HG02678 (cell line): ENCODE measurements around the gene PPFIBP2.

Experiments
- ATAC-seq: cut with Tn5 transposase; IDR thresholded peaks from one replicate; pipeline ENCODE4 v1.9.1; 2021; ENCODE audit warnings: mild to moderate bottlenecking, moderate library complexity; ENCODE audit not compliant: unreplicated experiment

PPFIBP2 gene

DNA sequence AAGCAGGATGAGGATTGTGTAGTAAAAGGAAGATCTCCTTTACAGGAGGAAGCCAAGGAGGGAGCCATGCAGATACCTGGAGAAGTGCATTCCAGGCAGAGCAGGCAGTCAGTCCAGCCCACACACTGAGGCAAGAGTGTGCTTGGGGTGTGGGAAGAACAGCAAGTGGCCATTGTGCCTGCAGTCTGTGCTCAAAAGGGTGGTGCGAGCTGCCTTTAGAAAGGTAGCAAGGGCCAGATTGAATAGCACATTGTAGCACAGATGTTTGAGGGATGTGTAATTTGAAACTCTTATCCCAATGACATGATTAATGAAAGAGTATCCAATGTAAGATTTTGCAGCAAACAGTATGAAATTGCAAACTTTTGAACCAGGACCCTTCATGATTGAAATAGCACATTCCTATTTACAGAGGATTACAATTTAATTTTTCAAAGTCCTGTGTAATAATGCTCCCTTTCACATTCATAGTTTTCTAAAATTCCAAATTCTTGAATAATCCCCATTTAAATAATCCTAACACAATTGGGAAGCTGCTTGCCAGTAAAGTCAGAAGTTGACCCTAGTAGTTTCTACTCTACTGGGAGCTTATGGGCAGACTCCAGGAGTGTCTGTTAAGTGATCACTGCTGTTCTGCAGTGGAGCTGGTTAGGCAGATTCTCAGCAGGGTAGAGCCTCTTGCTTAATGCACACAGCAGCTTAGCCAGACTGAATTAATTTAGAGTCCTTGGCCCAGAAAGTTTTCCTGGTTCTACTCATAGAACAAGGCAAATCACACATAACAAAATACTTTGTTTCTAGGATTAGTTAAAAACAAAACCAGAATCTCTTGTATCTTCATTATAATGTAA is 81.4 kb downstream of the PPFIBP2 start:
- no peak for ATAC-seq

DNA sequence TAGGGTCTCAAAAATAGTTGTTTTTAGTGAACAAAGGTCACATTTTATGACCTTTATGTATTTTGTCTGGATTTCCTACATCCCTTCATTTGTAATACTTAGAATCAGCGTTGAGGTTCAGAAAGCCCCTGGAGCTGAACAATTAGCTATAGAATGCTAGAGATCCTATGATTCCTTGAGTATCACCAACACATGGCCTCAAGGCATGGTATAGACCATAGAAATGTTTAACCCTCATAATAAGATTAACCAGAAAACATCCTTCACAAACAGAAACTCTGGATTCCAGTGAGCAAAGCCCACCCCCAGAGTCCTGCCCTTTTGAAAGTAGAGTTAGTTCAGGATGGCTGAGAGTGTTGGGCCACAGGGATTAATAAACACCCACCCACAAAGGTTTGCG is 82.2 kb downstream of the PPFIBP2 start:
- no peak for ATAC-seq

DNA sequence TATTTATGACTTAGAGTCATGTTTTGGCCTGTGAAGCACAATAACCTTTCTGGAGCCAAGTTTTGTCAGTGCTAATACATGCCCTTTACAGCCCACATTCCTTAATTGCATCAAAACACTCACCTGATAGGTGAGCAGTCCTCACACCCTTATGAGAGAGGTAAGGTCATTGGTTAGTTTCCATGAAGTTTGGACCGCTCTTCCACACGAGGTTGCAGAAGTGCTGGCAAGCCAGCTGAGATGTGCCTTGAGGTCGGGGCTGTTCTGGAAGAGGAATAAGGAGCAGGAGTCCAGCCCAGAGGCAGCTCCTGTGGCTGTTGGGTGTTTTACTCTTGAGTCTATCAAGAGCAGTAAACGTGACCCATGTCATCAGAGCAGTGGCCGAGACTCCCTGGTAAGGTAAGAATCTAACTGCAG is 83.2 kb downstream of the PPFIBP2 start:
- ATAC-seq: no peak

DNA sequence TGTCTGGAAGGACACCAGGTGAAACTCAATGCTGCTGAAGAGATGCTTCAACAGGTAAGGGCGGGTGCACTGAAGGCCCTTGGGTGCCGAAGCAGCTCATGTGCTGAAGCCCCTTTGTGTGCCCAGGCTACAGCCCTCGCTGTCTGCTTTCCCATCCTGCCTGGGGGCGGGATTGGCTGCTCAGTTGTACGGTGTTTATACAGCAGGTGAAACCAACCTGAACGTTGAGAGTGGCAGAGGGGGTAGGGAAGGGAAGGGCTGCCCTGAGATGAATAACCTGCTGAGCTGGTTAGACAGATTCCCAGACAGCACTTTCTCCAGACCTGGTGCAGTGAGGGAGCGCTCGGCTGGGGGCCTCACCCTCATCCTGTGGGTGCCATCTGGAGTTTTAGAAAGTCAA is 83.8 kb downstream of the PPFIBP2 start:
- ATAC-seq: no peak

DNA sequence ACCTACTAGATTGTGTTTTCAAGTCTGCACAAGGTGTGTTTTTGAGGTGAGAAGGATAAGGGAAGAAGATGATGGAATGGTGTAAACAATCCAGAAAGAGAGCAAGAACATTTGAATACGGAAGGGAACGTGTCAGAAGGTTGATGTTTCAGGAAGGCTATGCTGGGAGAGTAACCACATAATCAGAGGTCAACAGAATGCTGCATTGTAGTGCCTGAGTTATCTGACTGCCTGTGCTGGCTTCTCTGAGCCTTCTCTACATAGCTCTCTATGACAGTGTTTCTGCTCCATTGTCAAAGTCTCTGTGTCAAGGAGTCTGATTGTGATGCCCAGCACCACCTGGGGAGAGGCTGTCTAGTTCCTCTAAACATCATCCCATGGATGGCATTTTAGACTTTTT is 85.4 kb downstream of the PPFIBP2 start:
- no peak for ATAC-seq

DNA sequence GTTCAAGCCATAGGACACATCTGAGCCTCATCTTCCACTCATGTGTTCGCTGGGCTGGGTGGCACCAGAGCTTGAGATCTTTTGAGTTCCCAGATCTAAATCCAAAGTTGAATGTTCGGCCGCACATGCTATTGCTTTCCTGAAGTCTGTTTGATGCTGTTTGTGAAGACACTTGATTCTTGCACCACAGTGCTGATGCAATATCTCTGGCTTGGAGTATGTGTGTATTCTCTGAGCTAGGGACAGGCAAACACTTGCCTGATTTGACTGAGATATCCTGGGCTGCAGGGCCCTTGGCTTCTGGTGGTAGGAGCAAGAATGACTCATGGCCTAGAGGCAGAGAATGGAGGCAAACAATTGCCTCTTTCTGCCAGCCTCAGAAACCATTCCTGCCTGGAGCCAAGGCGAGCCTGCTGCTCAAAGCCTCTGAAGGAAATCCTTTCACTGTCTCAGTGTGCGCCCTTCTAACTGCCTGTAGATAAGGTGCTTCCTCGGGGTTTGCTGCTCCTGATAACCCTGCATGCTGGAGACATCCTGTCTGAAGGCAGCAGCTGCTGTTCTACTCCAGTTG is 86.5 kb downstream of the PPFIBP2 start:
- ATAC-seq: no peak

DNA sequence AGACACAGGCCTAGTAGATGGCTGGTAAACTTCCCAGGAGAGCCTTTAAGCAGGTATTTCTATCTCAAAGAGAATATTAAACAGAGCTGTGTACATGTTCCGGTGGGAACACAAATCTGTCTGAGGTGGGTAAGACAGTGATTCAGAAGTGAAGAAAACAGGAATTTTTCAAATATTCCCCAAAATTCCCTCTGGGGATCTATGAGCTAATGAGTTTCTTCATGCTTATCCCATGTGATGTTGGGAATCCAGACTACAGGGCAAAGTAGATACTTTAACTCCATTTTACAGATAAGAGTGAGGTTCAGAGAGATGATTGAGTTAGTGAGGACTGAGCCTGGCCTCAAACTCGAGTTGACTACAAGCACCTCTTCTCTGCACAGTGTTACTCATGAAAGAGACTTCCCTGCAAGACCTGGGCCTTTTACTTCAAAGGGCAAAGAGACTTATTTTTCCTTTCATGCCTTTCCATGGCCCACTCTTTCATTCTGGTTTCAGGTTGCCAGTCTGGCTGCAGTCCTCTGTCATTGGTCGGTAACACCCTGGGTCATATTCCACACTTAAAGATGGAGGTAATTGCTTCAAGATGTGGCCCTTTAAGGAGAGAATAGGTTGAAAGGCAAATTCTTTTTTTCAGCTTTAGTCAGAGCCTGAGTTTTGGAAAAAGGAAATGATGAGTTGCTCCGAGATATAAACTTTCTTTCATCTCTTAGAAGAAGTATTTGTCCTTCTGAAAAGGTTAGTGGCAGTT is 89.4 kb downstream of the PPFIBP2 start:
- ATAC-seq: no peak

DNA sequence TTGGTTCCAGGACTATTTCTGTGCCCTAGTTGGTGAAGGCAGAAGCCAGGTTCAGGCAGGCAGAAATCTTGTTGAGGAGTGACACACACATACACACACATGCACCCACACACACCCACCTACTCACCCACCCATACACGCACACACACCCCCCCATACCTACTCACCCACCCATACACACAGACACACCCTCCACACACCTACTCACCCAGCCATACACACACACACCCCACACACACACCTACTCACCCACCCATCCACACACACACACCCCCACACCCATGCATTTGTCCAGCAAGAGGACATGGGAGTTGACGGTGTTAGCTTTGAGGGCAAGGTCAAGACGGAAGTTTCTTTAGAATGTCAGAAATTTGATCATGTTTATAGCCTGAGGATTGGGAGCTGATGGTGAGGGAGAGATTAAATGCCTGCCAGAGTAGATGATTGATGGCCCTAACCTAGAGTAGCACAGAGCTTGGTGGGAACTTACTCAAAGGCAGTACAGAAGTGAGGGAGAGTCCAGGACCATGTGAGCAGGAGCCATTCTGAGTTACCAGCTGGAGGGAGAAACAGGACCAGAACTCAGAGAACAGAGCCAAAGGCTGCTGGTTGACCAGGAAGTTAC is 90.6 kb downstream of the PPFIBP2 start:
- ATAC-seq: no peak

DNA sequence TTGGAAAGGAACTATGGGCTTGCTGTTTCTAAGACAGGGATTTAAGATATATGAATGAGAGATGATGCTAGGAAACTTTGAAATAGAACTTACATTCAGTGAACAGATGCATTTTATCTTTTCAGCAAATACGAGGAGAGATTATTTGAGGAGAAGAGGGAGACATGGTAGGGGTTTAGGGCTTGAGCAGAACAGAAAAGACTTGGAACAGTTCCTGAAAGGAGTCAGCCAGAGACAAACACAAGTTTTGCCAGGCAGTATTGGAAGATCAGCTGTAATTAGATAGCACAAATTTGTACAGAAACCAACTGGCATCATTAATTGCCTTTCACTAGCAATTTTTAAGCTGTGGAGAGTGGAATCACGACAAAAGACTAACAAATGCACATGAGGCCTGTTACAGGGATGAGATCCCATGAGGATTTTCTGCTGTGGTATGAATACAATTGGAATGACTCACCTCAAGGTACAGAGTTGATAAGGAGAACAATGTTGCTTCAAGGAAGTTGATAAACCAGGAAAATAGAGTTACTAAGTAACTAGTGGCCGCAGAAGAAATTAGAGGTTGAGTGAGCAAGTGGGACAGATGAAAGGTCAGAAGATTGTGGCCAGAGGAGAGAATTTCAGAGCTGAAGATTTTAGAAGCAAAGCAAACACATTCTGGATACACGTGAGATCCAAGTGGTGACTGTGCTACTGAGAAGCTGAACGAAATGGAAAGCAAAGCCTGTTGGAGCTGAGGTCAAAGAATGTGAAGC is 91.6 kb downstream of the PPFIBP2 start:
- no peak for ATAC-seq

DNA sequence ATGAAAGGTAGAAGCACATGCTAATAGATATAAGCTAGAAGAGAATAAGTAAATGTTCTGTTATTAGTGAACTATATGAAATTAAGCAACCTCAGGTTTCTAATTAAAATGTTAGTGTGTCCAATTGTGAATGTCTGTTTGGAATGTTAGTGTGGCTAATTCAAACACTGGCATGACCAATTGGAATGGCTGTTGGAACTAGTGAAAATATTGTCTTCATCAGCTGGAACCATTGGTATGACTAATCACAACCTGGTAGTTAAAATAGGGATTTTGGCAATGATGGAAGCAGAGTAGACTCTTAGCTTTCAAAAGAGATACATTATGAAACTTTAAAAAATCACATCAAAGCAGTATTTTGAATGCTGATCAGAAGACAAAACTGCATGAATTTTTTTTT is 92.7 kb downstream of the PPFIBP2 start:
- no peak for ATAC-seq

DNA sequence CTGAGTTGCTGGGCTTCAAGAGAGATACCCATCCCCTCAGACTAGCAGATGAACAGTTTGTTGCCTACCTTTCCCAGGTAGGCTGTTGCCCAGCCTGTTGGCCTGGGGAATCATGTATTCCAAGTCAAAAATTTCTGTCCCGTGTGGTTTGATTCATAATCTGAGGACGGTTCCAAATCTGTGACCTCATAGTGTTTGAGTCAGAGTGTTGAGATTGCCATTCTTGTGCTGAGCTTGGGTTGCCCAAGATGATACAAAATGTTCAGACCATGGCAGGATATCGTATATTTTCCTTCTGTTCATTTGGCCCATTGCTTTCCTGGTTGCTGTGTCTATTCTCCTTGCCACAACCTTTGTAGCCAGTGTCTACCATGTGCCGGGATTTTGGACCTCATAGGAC is 95.2 kb downstream of the PPFIBP2 start:
- no peak for ATAC-seq

DNA sequence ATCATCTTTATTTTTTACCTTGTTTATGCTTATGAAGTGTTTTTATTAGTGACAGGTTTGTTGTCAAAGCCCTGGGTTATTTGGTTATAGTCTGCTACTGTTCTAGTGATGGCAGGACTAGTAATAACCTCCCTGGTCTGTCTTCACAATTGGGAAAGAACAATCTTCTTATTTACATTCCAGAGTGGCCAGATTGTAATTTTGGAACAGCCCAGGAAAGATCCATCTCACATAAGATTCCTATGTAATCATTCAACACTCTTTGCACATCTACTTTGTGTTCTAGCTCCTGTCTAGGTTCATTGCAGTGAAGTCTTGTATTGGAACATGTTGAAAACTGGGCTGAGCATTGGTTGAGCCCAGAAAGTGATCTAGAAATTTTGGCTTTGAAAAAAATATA is 95.7 kb downstream of the PPFIBP2 start:
- no peak for ATAC-seq

DNA sequence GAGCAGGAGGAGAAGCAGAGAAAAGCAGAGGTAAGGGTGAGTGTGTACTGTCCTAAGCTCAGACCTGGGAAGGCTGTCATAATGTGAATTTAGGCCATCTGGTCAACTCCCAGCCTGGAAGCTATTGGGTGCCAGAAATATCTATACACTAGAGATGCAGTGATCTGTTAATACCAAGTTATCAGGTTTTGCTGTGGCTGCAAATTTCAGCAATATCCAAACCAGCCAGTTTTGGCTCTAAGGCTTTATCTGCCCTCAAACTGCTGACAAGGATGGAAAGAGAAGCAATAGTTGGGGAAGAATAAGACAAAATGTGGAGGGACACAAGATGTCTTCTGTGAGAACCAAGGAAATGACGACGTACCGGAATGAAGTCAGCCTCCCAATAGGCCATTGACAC is 96.6 kb downstream of the PPFIBP2 start:
- no peak for ATAC-seq

DNA sequence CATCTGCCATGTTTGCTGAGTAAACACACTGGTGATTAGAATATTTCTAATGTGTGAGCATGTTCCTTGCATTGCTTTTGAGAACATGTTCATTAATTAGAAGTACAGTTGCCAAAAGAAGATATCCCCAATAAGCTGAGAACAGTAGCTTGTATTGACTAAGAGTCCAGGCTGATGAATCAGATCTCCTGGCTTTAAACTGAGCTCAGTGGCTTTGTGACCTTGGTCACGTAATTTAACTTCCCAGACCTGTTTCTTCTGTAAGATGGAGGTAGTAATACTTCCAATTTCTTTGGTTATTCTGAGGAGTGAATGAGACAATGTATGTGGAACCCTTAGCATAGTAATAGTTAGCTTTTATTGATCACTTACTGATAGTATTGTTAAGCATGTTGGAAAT is 97.6 kb downstream of the PPFIBP2 start:
- no peak for ATAC-seq

DNA sequence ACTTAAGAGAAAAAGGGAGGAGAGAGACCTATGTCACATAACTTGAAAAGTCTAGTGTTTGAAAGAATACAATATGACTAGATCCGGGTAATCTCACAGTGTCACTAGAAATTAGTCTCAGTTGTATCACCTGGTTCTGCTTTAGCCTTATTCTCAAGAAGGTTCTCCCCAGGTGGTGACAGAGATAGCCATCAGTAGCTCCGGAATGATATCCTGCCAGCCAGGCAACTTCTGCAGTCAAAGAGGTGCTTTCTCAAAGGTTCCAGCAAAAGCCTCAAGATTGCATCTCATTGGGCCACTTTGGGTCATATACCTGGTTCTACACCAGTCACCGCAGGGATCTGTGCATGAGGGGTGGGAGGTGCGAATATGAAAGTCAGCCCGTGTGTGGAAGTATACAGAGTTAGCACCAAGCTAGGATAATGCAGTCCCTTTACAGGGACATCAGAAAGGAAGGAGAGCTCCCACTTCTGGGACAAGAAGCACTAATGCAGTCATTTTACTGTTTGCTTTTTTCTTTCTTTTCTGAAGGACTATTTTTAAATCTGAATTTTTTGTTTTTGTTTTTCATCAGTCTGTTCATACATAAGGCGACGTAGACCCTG is 98.4 kb downstream of the PPFIBP2 start:
- ATAC-seq: no peak

DNA sequence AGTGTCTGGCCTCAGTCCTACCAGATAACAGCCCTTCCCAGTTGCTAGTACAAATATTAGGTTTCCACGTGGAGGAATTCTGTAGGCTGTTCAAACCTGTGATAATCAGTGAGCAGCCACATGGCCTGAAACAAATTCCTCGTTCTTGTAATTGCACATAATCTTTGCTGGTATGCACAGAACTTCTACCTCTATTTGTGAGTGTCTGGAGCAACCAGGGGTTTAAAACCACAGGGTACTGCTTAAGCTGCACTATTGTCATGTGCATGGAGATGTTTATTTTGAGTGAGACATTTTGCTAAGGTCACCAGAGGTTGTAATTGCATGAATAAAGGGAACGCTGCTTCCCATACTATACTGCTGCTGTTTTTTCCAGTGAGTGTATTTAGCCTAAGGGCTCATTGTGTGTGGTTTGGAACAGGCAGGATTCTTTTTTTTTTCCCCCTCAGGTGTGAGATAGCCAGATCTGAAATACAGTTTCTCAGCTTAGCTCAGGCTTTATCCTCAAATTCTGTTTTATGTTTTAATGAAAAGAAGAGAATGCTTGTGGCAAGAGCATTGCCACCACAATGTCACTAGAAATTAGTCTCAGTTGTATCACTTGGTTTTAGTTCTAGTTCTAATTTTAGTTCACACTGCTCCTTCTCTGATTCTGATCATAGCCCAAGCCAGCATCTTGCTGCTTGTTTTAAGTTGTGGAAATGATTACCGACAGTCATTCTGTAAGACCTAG is 99.0 kb downstream of the PPFIBP2 start:
- ATAC-seq: no peak

DNA sequence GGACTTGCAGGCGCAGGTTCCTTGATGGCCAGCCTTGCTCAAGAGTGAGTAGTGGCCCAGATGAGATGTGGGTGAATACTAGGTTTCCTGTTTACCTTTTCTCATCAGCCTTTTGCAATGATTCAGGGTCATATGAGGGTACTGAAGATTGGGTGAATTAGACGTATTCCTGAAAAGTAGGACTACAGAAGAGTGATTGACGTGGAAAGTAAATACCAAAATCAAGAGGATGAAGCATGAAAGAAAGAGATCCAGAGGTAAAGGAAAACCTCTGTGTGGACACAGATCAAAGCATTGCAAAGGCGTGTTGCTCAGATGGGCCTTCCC is 99.6 kb downstream of the PPFIBP2 start:
- no peak for ATAC-seq

DNA sequence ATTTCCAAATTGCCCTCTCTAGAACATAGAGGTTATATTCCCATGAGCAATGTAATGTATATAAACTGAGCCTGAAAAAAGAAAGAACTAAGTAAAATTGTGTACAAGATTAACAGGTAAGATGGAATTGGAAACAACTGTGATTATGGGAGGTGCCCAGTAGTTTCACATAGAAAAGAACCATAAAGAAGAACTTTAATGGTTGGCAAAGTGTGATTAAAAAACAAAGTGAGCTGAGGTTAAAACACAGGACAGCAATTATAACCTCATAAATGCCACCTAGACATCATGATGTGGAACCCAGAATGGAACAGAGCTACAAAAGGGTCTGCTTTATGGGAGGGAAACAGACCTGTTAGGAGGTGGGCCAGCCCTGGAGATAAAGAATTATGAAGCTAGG is 100.9 kb downstream of the PPFIBP2 start:
- ATAC-seq: no peak

DNA sequence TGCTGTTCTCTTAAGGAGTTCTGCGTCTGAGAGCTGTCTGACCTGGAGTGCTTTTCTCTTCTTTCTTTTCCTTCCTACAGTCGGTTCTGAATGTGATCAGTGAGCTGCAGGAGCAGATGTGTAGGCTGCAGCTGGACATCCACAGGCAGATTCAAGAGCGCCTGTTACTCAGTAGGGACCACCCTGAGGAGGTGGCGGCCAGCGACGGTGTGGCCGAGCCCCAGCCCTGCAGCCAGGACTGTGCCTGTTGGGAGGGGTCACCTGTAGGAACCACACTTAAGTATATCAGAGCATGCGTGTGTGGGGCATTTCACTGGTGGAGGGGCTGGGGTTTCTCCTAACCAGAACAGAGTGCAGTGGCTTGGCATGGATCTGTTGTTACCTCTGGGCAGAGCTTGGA is 103.2 kb downstream of the PPFIBP2 start:
- ATAC-seq: no peak

DNA sequence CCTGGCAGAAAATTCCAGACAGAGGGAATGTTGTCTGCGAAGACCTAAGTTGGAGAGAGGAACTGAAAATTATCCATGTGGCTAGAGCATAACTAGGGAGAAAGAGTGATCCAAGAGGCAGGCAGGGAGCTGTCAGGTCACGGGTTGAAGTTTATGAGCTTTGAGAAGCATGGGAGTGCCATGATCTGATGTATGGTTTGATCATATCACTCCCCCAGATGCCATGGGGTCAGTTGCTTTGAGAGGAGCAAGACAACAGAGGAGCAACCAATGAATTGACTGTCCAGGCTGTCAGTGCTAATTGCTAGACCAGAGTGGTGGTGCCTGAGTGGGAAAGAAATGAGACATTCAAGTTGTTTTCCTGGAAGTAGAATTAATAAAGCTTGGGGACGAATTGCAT is 105.5 kb downstream of the PPFIBP2 start:
- no peak for ATAC-seq
